Loucy (cell line): Measurements from ENCODE around the gene GDI2.

ENCODE experiments used
- CTCF ChIP-seq: fragments of 200-600 bp; sonication (generic); conservative IDR thresholded peaks from 2 replicates; pipeline ENCODE4 v1.5.1; 2014; ENCODE audit warnings: mild to moderate bottlenecking, antibody characterized with exemption, low read length
- EZH2phosphoT487 ChIP-seq: fragments of 200-600 bp; IDR thresholded peaks from 2 replicates; pipeline ENCODE4 v1.6.1; 2018; ENCODE audit warnings: antibody characterized with exemption, mild to moderate bottlenecking, moderate library complexity, borderline replicate concordance

- no peak for TF ChIP-seq CTCF
- TF ChIP-seq EZH2phosphoT487 = no peak
These were observed 7.5 kb downstream of the GDI2 start for GRCh38 chr10:5805711-5806110.
